MG63 (cell line): ENCODE data around the gene FGD6. TPM values are rescaled to one million over a fixed set of nuclear protein-coding genes. Genes with fewer than 3 reads are reported as not detected.
"Not testable (repeated sequence)": the region's sequence is repeated elsewhere in the genome, so short reads cannot be mapped to it uniquely, and the experiment has no call there.

Source experiments
- DNase-seq: peaks from one replicate; pipeline ENCODE4 v3.0.0-alpha.2; 2020
- H3K27me3 ChIP-seq: fragments of 250-450 bp; sonication (Bioruptor Pico); 2 replicates; pipeline ENCODE4 v1.5.1; 2020; ENCODE audit warnings: mild to moderate bottlenecking, moderate library complexity
- H3K36me3 ChIP-seq: fragments of 250-450 bp; sonication (Bioruptor Pico); 2 replicates; pipeline ENCODE4 v1.5.1; 2020; ENCODE audit warnings: mild to moderate bottlenecking, moderate library complexity
- H3K4me3 ChIP-seq: fragments of 250-450 bp; sonication (Bioruptor Pico); 2 replicates; pipeline ENCODE4 v1.5.1; 2020; ENCODE audit warnings: mild to moderate bottlenecking, moderate library complexity
- H3K9me3 ChIP-seq: fragments of 250-450 bp; sonication (Bioruptor Pico); 2 replicates; pipeline ENCODE4 v1.5.1; 2020; ENCODE audit warnings: mild to moderate bottlenecking, moderate library complexity
- total RNA-seq: library from RNA; depleted of rRNA; stranded (reverse); fragments of >200 nt; shearing (Covaris generic); gene quantifications from 2 replicates; pipeline ENCODE4 v1.2.3, GENCODE V29; 2014; ENCODE audit warnings: low replicate concordance

FGD6 gene
- total RNA-seq, 1 experiment from 2014 or later: 0.40 TPM

GRCh38 chr12:95130096-95130495 is 87.2 kb downstream of the FGD6 start:
- Histone ChIP-seq H3K9me3 (no peaks in the 10 kb centered on the region), H3K27me3 (no peaks in the 10 kb centered on the region), H3K4me3 (no peak overlapping the region), H3K36me3 (no peaks in the 10 kb centered on the region)
- DNase-seq: no peak

- Histone ChIP-seq H3K4me3 (no peak overlapping the region), H3K36me3 (no peaks in the 10 kb centered on the region), H3K27me3 (no peaks in the 10 kb centered on the region), H3K9me3 (no peaks in the 10 kb centered on the region)
- DNase-seq: no peak
Measured at GRCh38 chr12:95129115-95129514, 88.2 kb downstream of the FGD6 start.

DNA sequence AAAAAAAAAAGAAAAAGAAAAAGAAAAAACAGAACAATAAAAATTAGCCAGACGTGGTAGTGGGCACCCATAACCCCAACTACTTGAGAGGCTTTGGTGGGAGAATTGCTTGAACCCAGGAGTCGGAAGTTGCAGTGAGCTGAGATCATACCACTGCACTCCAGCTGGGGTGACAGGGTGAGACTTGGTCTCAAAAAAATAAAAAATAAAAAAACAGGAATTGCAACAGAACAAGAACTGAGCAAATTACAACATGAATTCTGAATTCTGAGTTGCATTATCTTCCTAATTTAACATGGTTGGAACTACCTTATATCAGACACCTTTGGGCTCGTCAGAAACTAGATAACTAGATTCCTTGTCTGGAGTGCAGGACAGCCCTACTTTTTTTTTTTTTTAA is 90.5 kb downstream of the FGD6 start:
- no peaks in the 10 kb centered on the region for H3K9me3 ChIP-seq
- no peak for DNase-seq
- no peaks in the 10 kb centered on the region for H3K27me3 ChIP-seq
- no peak overlapping the region for H3K4me3 ChIP-seq
- H3K36me3 ChIP-seq: no peaks in the 10 kb centered on the region

- H3K4me3 ChIP-seq: no peak overlapping the region
- H3K27me3 ChIP-seq: no peaks in the 10 kb centered on the region
- H3K36me3 ChIP-seq: no peaks in the 10 kb centered on the region
- no peaks in the 10 kb centered on the region for H3K9me3 ChIP-seq
- peak; percentile 3 for DNase-seq
Measured at GRCh38 chr12:95126076-95126475, 91.2 kb downstream of the FGD6 start.

DNA sequence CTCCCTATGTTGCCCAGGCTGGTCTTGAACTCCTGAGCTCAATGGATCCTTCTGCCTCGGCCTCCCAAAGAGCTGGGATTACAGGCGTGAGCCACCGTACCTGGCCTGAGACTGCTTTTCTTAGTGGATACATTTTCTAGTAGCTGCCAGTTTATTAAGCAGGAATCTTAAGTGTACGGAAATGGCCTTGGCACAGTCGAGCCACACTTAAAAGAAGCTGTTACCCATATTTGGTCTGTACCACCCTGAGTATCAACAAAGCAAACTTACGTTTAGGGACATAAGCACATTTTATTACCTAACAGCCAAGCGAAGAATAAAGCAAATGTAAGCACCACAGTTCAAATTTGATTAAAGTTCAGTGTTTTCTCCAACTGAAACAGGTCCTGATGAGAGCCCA is 93.2 kb downstream of the FGD6 start:
- no peak overlapping the region for H3K4me3 ChIP-seq
- no peaks in the 10 kb centered on the region for H3K9me3 ChIP-seq
- H3K27me3 ChIP-seq: no peaks in the 10 kb centered on the region
- H3K36me3 ChIP-seq: no peaks in the 10 kb centered on the region
- DNase-seq: no peak

DNA sequence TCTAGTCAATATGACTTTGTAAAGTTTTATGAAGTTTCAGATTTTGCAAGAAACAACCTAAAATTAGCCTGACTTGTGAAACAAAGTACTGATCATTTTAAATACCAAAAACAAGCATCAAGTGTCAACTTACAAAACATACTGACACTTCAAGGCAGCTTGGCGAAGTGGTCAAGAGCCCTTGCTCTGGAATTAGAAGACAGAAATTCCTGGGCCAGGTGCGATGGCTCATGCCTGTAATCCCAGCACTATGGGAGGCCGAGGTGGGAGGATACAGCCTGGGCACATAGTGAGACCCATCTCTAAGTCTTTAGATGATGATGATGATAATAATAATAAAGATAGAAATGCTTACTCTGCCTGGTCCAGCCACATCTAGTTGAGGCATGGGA is 98.5 kb downstream of the FGD6 start:
- H3K4me3 ChIP-seq: no peak overlapping the region
- H3K27me3 ChIP-seq: no peaks in the 10 kb centered on the region
- peak; percentile 27 for DNase-seq
- 0 out of 2 replicates have a peak, but pooled peaks cover 2% of the 10 kb centered on the region for H3K36me3 ChIP-seq
- no peaks in the 10 kb centered on the region for H3K9me3 ChIP-seq

DNA sequence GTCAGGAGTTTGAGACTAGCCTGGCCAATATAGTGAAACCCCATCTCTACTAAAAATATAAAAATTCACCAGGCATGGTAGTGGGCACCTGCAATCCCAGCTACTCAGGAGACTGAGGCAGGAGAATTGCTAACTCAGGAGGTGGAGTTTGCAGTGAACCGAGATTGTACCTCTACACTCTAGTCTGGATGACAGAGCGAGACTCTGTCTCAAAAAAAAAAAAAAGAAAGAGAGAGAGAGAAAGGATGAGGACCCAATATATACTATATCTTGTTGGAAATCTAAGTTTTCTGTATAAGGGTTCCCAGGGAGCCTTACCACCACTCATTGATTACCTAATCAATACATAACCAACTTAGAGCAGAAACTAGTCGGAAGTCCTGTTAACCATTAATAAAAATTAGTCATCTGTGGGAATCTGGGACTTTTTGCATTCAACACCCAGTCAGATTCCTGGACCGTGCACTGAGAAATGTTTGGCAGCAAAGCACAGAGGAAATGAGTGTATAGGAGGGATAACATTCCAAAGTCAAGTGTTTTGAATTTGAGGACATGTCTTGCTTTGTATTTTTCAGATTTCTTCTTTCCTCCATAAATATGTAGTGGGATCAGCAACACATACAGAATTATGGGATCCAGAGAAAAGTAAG is 99.0 kb downstream of the FGD6 start:
- DNase-seq: peak; percentile 79
- no peak overlapping the region for H3K4me3 ChIP-seq
- H3K27me3 ChIP-seq: no peaks in the 10 kb centered on the region
- H3K36me3 ChIP-seq: 0 out of 2 replicates have a peak, but pooled peaks cover 2% of the 10 kb centered on the region
- no peaks in the 10 kb centered on the region for H3K9me3 ChIP-seq

DNA sequence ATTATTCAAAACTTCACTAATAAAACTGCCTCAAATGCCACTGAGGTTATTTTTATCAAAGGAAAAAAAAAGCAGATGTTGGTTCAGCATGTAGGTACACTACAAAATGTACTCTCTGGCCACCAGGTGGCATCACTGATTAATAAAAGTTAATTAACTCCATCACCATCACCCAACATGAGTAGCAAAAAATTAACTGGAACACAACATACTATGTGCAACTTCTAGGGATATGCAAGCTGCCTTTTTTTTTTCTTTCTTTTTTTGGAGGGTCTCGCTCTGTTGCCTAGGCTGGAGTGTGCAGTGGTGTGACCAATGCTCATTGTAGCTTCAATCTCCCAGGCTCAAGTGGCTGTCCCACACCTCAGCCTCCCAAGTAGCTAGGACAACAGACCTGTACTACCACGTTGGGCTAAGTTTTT is 100.1 kb downstream of the FGD6 start:
- no peak overlapping the region for H3K4me3 ChIP-seq
- DNase-seq: peak; percentile 20
- H3K36me3 ChIP-seq: 0 out of 2 replicates have a peak, but pooled peaks cover 2% of the 10 kb centered on the region
- H3K9me3 ChIP-seq: no peaks in the 10 kb centered on the region
- H3K27me3 ChIP-seq: no peaks in the 10 kb centered on the region

- H3K4me3 ChIP-seq: no peak overlapping the region
- no peaks in the 10 kb centered on the region for H3K9me3 ChIP-seq
- DNase-seq: no peak
- H3K36me3 ChIP-seq: 0 out of 2 replicates have a peak, but pooled peaks cover 2% of the 10 kb centered on the region
- no peaks in the 10 kb centered on the region for H3K27me3 ChIP-seq
Measured at GRCh38 chr12:95116773-95117172, 100.5 kb downstream of the FGD6 start.

GRCh38 chr12:95116341-95116740 is 100.9 kb downstream of the FGD6 start:
- no peak for DNase-seq
- H3K4me3 ChIP-seq: no peak overlapping the region
- 0 out of 2 replicates have a peak, but pooled peaks cover 2% of the 10 kb centered on the region for H3K36me3 ChIP-seq
- no peaks in the 10 kb centered on the region for H3K27me3 ChIP-seq
- no peaks in the 10 kb centered on the region for H3K9me3 ChIP-seq

DNA sequence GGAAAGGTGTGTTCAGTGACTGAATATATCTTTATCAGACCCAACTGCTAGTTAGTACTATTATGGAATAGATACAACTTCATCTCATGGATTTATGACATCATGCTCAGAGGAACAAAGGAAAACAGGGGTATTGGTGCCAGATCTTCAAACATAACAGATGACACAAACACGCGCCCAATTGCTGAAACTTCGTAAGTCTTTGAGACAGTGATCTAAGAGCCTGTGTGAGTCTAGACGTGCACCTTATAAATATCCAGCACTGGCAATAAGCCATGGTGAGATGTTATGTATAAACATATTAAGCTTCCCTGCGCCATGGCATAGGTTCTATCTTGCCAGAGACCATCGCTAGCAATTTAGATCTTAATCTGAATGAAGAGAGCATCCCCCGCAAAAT is 101.6 kb downstream of the FGD6 start:
- no peak for DNase-seq
- Histone ChIP-seq H3K9me3 (no peaks in the 10 kb centered on the region), H3K4me3 (no peak overlapping the region), H3K27me3 (no peaks in the 10 kb centered on the region), H3K36me3 (0 out of 2 replicates have a peak, but pooled peaks cover 2% of the 10 kb centered on the region)

GRCh38 chr12:95114766-95115405 is 102.4 kb downstream of the FGD6 start:
- H3K36me3 ChIP-seq: 0 out of 2 replicates have a peak, but pooled peaks cover 2% of the 10 kb centered on the region
- no peak overlapping the region for H3K4me3 ChIP-seq
- H3K27me3 ChIP-seq: no peaks in the 10 kb centered on the region
- DNase-seq: no peak
- no peaks in the 10 kb centered on the region for H3K9me3 ChIP-seq

DNA sequence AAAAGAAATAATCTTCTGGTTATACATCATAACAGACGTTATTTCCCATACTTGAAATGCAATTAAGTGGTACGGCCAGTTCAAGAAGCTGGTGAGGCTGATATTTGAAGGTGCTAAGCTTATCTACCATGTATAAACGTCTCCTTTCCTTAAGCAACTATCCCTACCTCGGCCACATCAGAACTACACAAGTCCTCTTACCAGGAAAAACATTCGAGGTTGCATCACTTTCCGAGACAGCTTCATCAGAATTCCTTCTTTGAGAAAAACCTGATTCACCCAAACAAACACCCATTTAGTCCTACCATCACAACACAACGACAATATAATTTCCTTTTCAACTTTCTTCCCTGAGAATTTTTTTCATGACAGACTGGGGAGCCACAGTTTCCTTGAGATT is 109.9 kb downstream of the FGD6 start:
- H3K9me3 ChIP-seq: no peaks in the 10 kb centered on the region
- H3K4me3 ChIP-seq: no peak overlapping the region
- DNase-seq: no peak
- no peaks in the 10 kb centered on the region for H3K36me3 ChIP-seq
- H3K27me3 ChIP-seq: no peaks in the 10 kb centered on the region

DNA sequence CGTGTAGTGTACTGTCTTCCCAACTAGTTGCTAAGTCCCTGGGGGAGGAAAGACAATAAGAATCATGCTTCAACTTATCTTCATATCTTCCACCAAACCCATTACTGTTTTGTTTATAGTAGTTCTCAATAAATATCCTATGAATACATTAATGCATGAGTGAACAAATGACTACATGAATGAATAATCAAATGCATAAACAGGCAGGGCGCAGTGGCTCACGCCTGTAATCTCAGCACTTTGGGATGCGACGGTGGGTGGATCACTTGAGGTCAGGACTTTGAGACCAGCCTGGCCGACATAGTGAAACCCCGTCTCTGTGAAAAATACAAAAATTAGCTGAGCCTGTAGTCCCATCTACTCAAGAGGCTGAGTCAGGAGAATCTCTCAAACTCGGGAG is 111.7 kb downstream of the FGD6 start:
- no peak for DNase-seq
- no peaks in the 10 kb centered on the region for H3K36me3 ChIP-seq
- no peak overlapping the region for H3K4me3 ChIP-seq
- no peaks in the 10 kb centered on the region for H3K27me3 ChIP-seq
- no peaks in the 10 kb centered on the region for H3K9me3 ChIP-seq

GRCh38 chr12:95104919-95105452 is 112.3 kb downstream of the FGD6 start:
- H3K36me3 ChIP-seq: no peaks in the 10 kb centered on the region
- no peak for DNase-seq
- no peaks in the 10 kb centered on the region for H3K27me3 ChIP-seq
- no peak overlapping the region for H3K4me3 ChIP-seq
- H3K9me3 ChIP-seq: no peaks in the 10 kb centered on the region

DNA sequence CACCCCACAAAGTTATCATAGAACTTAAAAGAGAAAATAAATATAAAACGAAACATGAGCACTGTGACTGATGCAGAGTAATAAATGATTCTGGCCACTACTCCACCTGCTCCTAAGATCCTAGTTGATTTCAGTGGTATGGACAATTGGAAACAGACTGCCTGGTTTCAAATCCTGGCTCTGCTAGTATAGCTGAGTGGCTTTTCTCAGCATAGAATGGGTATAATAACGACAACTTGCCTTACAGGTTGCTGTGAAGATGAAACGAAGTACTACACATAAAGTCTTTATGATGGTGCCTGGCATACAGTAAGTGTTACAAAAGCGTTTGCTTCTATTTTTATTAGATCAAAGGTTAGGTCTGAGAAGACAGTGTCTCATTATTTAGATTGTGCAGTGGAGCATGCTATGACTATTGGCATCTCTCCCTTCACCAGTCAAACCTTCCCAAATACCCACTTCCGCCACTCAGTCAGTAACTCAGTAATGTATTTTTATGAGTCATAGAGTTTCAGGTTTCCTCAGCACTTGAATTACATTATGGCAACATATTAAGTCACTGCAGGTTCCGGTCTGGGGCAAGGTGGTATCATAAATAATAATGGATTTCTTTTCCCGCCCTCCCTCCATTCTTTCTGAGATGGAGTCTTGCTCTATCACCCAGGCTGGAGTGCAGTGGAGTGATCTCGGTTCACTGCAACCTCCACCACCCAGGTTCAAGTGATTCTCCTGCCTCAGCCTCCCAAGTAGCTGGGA is 114.2 kb downstream of the FGD6 start:
- Histone ChIP-seq H3K9me3 (no peaks in the 10 kb centered on the region), H3K4me3 (no peak overlapping the region), H3K27me3 (no peaks in the 10 kb centered on the region), H3K36me3 (no peaks in the 10 kb centered on the region)
- DNase-seq: peak; percentile 66

DNA sequence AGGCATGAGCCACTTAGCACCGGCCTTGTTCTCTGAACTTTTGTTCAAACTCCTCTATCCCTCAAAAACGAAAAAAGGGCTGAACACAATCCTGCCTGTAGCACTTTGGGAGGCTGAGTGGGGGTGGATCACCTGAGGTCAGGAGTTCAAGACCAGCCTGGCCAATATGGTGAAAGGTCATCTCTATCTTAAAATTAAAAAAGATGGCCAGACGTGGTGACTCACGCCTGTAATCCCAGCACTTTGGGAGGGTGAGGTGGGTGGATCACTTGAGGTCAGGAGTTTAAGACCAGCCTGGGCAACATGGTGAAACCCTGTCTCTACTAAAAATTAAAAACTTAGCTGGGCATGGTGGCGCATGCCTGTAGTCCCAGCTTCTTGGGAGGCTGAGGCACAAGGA is 115.3 kb downstream of the FGD6 start:
- not testable (repeated sequence) for H3K9me3 ChIP-seq, H3K4me3 ChIP-seq, H3K27me3 ChIP-seq, H3K36me3 ChIP-seq
- peak; percentile 29 for DNase-seq
